Neural crest cell (in vitro differentiated cells): ENCODE measurements around the gene HDAC8. TPM values are rescaled to one million over a fixed set of nuclear protein-coding genes. Genes with fewer than 3 reads are reported as not detected.
A peak's percentile ranks its signal among the peaks of the same experiment; 100 is the strongest.
"Not testable (repeated sequence)": the region's sequence is repeated elsewhere in the genome, so short reads cannot be mapped to it uniquely, and the experiment has no call there.

ENCODE experiments used
- DNase-seq: peaks from one replicate; pipeline ENCODE4 v3.0.0; 2021; ENCODE audit warnings: low read depth, mixed read lengths, low spot score
- H3K27ac Mint-ChIP-seq: one replicate; pipeline ENCODE4 v1.8.0; 2021; ENCODE audit warnings: mild to moderate bottlenecking, mixed read lengths; ENCODE audit not compliant: unreplicated experiment
- H3K27me3 Mint-ChIP-seq: 2 replicates; pipeline ENCODE4 v1.8.0; 2021; ENCODE audit warnings: low read depth, mild to moderate bottlenecking, mixed read lengths
- H3K36me3 Mint-ChIP-seq: 2 replicates; pipeline ENCODE4 v1.8.0; 2021; ENCODE audit warnings: low read depth, mild to moderate bottlenecking, mixed read lengths
- H3K4me1 Mint-ChIP-seq: 2 replicates; pipeline ENCODE4 v1.8.0; 2021; ENCODE audit warnings: mixed read lengths
- H3K4me3 Mint-ChIP-seq: one replicate; pipeline ENCODE4 v1.8.0; 2021; ENCODE audit warnings: mild to moderate bottlenecking, mixed read lengths
- H3K9me3 Mint-ChIP-seq: 2 replicates; pipeline ENCODE4 v1.8.0; 2021; ENCODE audit warnings: mixed read lengths
- CTCF ChIP-seq: fragments of 200-600 bp; sonication (generic); conservative IDR thresholded peaks from 2 replicates; pipeline ENCODE4 v1.5.0; 2021; ENCODE audit warnings: antibody characterized with exemption, mild to moderate bottlenecking
- total RNA-seq: library from RNA; stranded (reverse); gene quantifications from 2 replicates; pipeline ENCODE4 v1.2.1, GENCODE V29; 2021

The HDAC8 gene
- total RNA-seq, 1 donor from 2014 or later: 31.0 TPM

GRCh38 chrX:72330131-72330530 lies 242.5 kb downstream of the HDAC8 start:
- Mint-ChIP-seq H3K27me3 (no peaks in the 10 kb centered on the region), H3K27ac (peak overlapping the region; percentile 27), H3K9me3 (peaks cover 13% of the 10 kb centered on the region), H3K4me3 (no peak overlapping the region), H3K36me3 (peaks cover 13% of the 10 kb centered on the region), H3K4me1 (no peaks in the 10 kb centered on the region)
- no peak for DNase-seq
- no peak for TF ChIP-seq CTCF

- no peaks in the 10 kb centered on the region for H3K4me1 Mint-ChIP-seq
- peak overlapping the region; percentile 29 for H3K27ac Mint-ChIP-seq
- H3K36me3 Mint-ChIP-seq: peaks cover 10% of the 10 kb centered on the region
- peaks cover 10% of the 10 kb centered on the region for H3K9me3 Mint-ChIP-seq
- no peak for DNase-seq
- no peak overlapping the region for H3K4me3 Mint-ChIP-seq
- H3K27me3 Mint-ChIP-seq: no peaks in the 10 kb centered on the region
- no peak for TF ChIP-seq CTCF
These were observed 245.9 kb downstream of the HDAC8 start for GRCh38 chrX:72326605-72327300.

GRCh38 chrX:72319651-72320050 lies 253.0 kb downstream of the HDAC8 start:
- not testable (repeated sequence) for H3K36me3 Mint-ChIP-seq, H3K27ac Mint-ChIP-seq, H3K27me3 Mint-ChIP-seq, H3K9me3 Mint-ChIP-seq, DNase-seq, H3K4me3 Mint-ChIP-seq, H3K4me1 Mint-ChIP-seq

- TF ChIP-seq CTCF: no peak
- H3K4me1 Mint-ChIP-seq: no peaks in the 10 kb centered on the region
- no peaks in the 10 kb centered on the region for H3K36me3 Mint-ChIP-seq
- H3K27ac Mint-ChIP-seq: peak overlapping the region; percentile 65
- no peaks in the 10 kb centered on the region for H3K27me3 Mint-ChIP-seq
- no peaks in the 10 kb centered on the region for H3K9me3 Mint-ChIP-seq
- H3K4me3 Mint-ChIP-seq: no peak overlapping the region
- no peak for DNase-seq
These were observed 255.5 kb downstream of the HDAC8 start for GRCh38 chrX:72317139-72317538.

- H3K27me3 Mint-ChIP-seq: no peaks in the 10 kb centered on the region
- no peaks in the 10 kb centered on the region for H3K9me3 Mint-ChIP-seq
- no peak overlapping the region for H3K4me3 Mint-ChIP-seq
- no peaks in the 10 kb centered on the region for H3K4me1 Mint-ChIP-seq
- DNase-seq: no peak
- H3K36me3 Mint-ChIP-seq: no peaks in the 10 kb centered on the region
- H3K27ac Mint-ChIP-seq: no peak overlapping the region
- TF ChIP-seq CTCF: no peak
These were observed 256.1 kb downstream of the HDAC8 start for GRCh38 chrX:72316408-72317110.

GRCh38 chrX:72314881-72315280 lies 257.8 kb downstream of the HDAC8 start:
- H3K4me3 Mint-ChIP-seq: no peak overlapping the region
- H3K9me3 Mint-ChIP-seq: no peaks in the 10 kb centered on the region
- TF ChIP-seq CTCF: no peak
- H3K36me3 Mint-ChIP-seq: no peaks in the 10 kb centered on the region
- peaks cover under 1% of the 10 kb centered on the region for H3K27me3 Mint-ChIP-seq
- H3K27ac Mint-ChIP-seq: no peak overlapping the region
- H3K4me1 Mint-ChIP-seq: no peaks in the 10 kb centered on the region
- DNase-seq: no peak
